Measurements from ENCODE around the gene KY.
"Not testable (repeated sequence)": the region's sequence is repeated elsewhere in the genome, so short reads cannot be mapped to it uniquely, and the experiment has no call there.

Gene KY

DNA sequence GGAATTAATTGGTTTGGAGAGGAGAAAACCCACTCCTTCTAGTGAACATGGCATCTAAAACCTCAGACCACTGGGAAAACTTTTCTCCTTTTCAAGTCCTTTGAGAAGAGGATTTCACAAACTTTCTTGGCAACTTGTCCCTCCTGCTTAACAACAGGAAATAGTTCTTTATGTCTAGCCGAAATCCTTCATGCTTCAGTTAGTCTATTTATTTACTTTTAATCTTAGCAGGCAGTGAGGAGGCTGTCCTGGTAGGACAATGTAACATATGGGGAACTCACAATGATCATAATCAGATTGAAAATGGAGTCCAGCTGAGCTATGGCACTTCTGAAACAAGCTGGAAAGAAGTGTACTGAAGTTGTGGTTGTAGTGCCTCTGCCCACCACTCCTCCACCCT is 50.6 kb downstream of the KY start:
- peak; percentile 32 for DNase-seq

DNA sequence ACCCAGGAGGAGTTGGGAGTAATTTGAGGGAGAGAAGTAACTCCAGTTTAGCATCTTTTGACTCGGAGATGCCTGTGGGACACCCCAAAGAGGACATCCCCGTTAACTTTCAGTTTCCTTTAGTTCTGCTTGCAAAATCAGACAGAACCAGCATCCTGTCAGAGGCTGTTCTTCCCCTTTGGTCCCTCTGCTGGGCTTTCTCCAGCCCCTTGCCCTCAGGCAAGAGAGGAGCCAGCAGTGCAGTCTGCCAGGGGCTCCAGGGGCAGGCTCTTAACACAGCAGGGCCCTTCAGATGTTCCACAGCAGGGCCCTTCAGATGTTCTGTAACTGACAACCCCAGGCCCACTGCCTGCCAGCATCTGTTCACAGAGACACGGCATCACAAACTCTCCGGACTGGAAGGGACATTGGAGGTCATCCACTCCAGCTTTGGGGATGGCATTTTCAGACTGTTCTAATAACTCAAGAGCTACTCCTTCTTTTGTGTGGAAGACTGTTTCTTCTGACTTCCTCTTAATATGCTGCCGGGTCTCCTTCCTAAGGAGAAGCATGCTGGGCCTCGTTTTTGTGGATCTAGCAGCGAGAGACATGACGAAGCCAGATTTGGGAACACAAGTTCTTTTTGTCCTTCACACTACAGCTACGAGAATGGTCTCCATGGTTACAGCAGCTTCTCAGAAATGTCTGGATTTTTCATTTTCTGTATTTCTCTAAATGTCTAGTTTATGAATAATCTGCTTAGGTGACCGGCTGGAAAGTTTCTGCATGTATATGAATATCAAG is 51.9 kb downstream of the KY start:
- DNase-seq = no peak

DNA sequence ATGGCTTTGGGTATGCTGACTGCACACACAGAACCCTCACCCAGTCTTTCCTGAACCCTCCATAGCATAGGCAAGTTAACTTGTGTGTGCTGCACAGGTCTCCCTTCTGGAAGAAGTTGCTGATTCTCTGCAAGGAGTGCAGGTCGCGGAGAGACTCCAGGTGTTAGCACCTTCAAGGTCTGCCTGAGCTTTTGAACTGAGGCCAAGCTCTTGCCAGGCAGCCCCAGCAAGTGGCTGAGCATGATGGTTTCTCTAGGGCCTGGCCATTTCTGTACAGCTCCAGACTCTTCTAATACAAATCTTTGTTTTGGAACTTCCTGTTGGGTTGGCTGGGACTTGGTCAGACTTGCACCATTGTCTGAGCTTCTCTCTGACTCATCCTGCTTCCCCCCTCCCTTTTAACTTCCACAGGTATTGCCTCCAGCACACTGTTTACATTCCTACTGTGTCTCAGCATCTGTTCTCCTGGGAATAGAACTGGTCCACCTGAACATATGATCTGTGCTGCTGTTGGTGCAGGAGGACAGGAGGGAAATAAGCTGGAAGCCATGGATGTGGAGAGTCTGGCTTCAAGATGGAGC is 53.3 kb downstream of the KY start:
- peak; percentile 4 for DNase-seq

GRCh38 chr3:134594986-134595385 is 55.8 kb downstream of the KY start:
- DNase-seq = not testable (repeated sequence)

- no peak for DNase-seq
These were observed 56.5 kb downstream of the KY start for GRCh38 chr3:134594331-134594741.

- DNase-seq = no peak
These were observed 58.0 kb downstream of the KY start for GRCh38 chr3:134592806-134593205.

DNA sequence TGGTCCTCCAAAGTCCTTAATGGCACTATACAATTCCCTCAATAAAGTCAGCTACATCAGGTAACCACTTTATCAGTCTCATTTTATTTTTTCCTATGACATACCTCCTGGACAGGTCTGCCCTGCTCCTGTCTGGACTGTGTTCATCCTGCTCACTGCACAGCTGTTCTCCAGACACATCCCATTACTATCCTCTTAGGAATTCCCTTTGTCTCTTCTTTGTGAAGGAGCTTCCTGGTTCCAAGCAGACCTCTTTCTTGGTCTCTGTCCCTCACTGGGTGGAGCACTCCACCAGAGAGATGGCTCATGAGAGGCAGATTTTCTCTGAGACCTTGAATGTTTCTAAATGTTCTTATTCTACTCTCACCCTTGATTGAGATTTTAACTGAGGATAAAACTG is 60.1 kb downstream of the KY start:
- DNase-seq = no peak

DNA sequence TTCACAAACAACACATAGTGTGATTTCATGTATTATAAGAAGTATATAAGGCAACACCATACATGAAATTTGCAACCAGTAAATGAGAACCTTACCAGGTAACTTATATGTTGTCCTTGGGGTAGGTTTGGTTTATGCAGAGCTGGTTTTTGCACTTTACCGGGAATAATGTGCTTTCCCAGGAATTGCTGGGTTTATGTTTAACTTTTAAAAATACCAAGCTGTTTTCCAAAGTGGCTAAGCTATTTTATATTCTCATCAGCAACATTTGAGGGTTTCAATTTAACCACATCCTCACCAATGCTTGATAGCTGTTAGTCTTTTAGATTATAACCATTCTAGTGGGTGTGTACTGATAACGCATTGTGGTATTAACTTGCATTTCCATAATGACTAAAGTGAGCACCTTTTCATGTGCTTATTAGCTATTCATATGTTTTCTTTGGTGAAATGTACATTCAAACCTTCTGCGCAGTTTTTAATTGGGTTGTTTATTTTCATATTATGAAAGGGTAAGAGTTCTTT is 71.6 kb downstream of the KY start:
- DNase-seq = no peak

DNA sequence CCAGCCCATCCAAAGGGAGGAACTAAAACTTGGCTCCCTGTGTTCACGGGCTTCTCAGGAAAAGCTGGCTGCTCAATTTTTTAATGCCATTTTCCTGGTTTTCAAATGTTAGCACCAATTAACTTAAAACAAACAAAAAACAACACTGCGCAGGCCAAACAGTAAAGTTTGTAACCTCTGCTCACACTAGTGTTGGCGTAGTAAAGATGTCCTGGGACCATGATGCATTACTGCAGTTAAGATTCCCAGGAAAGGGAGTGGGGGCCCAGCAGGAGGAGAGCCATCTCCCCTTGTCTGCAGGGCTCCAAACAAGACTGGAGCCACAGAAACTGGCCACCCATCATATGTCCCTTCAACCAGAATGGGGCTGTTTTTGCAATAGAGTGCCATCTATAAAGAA is 74.0 kb downstream of the KY start:
- DNase-seq = no peak

DNA sequence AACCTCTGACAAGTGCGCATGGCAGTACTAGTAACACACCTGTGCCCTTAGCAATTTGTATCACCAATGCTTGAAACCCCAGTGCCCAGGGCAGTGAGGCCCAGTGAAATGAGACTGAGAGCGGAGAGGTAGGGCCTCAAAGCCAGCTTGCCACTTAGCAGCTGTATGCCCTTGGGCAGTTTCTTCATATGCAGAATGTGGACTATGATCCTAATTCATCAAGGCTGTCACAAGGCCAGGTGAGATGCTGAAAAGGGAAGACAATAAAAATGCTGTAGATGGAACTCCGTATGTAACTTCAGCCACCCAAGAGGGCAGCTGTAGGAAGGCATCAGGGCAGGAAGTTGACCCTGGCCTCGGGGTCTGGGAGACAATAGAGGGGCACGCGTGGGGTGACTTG is 74.4 kb downstream of the KY start:
- no peak for DNase-seq

DNA sequence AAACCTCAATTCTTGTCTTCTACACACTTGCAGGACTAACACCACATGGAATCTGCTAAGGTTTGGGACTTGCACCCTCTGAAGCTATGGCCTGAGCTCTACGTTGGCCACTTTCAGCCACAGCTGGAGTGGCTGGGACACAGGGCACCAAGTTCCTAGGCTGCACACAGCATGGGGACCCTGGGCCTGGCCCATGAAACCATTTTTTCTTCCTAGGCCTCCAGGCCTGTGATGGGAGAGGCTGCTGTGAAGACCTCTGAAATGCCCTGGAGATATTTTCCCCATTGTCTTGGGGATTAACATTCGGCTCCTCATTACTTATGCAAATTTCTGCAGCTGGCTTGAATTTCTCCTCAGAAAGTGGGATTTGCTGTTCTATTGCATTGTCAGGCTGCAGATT is 80.9 kb downstream of the KY start:
- DNase-seq = not testable (repeated sequence)

DNA sequence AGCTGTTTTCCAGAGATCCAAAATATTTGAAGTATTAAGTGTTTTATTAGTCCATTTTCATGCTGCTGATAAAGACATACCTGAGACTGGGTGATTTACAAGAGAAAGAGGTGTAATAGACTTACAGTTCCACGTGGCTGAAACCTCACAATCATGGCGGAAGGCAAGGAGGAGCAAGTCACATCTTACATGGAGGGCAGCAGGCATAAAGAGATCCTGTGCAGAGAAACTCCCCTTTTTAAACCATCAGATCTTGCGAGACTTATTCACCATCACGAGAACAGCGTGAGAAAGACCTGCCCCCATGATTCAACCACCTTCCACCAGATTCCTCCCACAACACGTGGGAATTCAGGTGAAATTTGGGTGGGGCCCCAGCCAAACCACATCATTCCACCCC is 82.0 kb downstream of the KY start:
- no peak for DNase-seq

DNA sequence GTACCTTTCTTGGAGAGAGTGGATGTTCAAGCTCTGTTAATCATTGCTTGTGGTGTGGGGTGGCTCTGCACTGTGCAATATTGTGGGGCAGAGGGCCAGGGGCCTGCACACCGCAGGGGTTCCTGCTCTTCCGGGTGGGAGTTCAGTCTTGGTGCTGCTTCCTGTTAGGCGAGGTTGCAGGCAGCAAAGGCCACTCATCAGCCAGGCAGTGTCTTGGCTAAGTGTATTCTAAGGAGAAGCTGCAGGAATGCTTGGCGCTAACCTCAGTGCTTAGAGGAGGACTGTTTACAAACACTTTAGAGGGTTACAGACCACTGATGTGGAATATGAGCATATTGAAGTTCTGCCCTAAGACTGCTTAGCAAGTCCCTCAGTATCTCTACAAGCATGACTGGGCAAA is 83.2 kb downstream of the KY start:
- no peak for DNase-seq

- no peak for DNase-seq
These were observed 85.8 kb downstream of the KY start for GRCh38 chr3:134564991-134565390.

DNA sequence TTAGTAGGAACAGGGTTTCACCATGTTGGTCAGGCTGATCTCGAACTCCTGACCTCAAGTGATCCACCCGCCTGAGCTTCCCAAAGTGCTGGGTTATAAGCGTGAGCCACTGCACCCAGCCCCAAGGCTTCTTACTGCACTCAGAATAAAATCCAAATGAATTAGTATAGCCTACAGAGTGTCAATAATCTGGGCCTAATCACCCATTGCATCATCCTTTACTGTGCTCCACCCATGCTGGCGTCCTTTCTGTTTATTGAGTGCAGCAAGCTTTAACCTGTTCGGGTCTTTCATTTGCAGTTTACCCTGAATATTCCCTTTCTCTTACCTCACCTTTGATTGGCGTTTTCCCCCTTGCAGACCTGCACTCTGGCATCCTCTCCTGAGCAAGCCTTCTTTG is 87.2 kb downstream of the KY start:
- no peak for DNase-seq

- no peak for DNase-seq
These were observed 88.8 kb downstream of the KY start for GRCh38 chr3:134562055-134562454.

GRCh38 chr3:134559591-134559990 is 91.2 kb downstream of the KY start:
- no peak for DNase-seq
